Measurements from ENCODE around the gene ARHGAP1.
"Not testable (repeated sequence)": the region's sequence is repeated elsewhere in the genome, so short reads cannot be mapped to it uniquely, and the experiment has no call there.

ARHGAP1 gene

DNA sequence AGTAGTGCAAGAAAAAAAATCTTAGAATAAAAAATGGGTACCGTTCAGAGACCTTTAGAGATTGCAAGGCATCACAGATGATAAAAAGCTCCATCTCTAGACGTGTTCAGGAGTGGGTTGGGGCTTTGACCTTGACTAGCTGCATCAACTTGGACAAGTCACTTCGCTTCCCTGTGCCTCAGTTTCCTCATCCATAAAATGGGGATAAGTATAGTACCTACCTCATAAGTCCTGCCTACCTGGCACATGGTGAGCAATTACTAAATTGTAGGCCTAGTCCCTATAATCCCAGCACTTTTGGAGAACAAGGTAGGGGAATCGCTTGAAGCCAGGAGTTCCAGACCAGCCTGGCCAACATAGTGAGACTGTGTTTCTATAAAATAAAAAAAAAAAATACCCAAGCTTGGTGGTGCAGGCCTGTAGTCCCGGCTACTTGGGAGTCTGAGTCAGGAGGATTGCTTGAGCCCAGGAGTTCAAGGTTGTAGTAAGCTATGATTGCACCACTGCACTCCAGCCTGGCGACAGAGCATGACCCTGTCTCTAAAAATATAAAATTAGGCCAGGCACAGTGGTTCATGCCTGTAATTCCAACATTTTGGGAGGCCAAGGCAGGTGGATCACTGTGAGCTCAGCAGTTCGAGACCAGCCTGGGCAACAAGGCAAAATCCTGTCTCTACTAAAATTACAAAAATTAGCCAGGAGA is 12.6 kb upstream of the ARHGAP1 start:
- no peaks in the 10 kb centered on the region for H3K9me3 ChIP-seq
- intact Hi-C loops (cut with DNase I; ENCODE audit: low total_unique reads), result loop anchor here (10.0 kb wide), 1 partner anchor 98 kb away; the partner anchor contains the start of genes ATG13 and HARBI1
- peak overlapping the region; percentile 90 for H3K27ac ChIP-seq
- peaks cover 0 to 56% (median 18%) of the 10 kb centered on the region in 4 donors for H3K4me1 ChIP-seq
- H3K36me3 ChIP-seq, result peaks cover 0 to 7% (median 6%) of the 10 kb centered on the region in 3 donors
- H3K27me3 ChIP-seq, result no peaks in the 10 kb centered on the region
- TF ChIP-seq CTCF (IDR thresholded peaks at IDR 0.05), result no peak
- H3K4me3 ChIP-seq, result no peak overlapping the region
- no peak for DNase-seq

GRCh38 chr11:46711303-46711702 is 10.9 kb upstream of the ARHGAP1 start:
- TF ChIP-seq CTCF (IDR thresholded peaks at IDR 0.05), result no peak
- no peak overlapping the region for H3K4me3 ChIP-seq
- peaks cover 8 to 23% (median 18%) of the 10 kb centered on the region in 3 donors for H3K36me3 ChIP-seq
- no peaks in the 10 kb centered on the region for H3K9me3 ChIP-seq
- intact Hi-C loops (cut with DNase I; ENCODE audit: low total_unique reads), result loop anchor here (10.0 kb wide), 1 partner anchor 97 kb away; the partner anchor contains the start of genes ATG13 and HARBI1
- peak overlapping the region; percentile 90 for H3K27ac ChIP-seq
- DNase-seq, result peak; percentile 42 to 69
- peaks cover 0 to 53% (median 18%) of the 10 kb centered on the region in 4 donors for H3K4me1 ChIP-seq
- H3K27me3 ChIP-seq, result no peaks in the 10 kb centered on the region

DNA sequence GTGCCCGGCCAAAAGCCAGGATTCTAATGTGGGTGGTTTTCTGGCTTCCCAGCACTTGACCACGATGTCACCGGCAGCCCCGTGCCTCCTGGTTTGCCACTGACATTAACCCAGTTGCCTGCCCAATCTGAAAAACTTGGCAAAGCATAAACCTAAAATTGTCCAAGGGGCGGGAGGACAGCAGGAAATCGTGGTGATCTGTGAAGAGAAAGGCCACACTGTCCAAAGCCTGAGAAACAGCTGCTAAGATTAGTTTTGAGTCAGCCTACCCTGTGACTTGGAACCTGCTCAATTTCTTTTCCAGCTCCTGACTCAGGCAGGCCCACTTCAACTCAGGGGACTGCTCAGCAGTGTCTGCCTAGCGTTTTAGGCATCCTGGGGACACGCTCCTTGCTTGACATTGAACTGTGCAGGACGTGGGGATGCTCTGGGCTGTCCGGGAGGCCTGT is 10.4 kb upstream of the ARHGAP1 start:
- Histone ChIP-seq H3K27me3 (no peaks in the 10 kb centered on the region), H3K9me3 (no peaks in the 10 kb centered on the region), H3K4me1 (peaks cover 0 to 53% (median 18%) of the 10 kb centered on the region in 4 donors), H3K27ac (peak overlapping the region; percentile 90), H3K36me3 (peaks cover 12 to 27% (median 23%) of the 10 kb centered on the region in 3 donors), H3K4me3 (no peak overlapping the region)
- DNase-seq, result peak; percentile 85 to 94
- intact Hi-C loops (cut with DNase I; ENCODE audit: low total_unique reads), result loop anchor here (10.0 kb wide), 1 partner anchor 96 kb away; the partner anchor contains the start of genes ATG13 and HARBI1
- TF ChIP-seq CTCF (IDR thresholded peaks at IDR 0.05), result no peak

GRCh38 chr11:46709351-46709750 is 8.9 kb upstream of the ARHGAP1 start:
- Histone ChIP-seq H3K4me1 (peaks cover 0 to 44% (median 15%) of the 10 kb centered on the region in 4 donors), H3K27ac (peak overlapping the region; percentile 90), H3K36me3 (peaks cover 27 to 42% (median 38%) of the 10 kb centered on the region in 3 donors)
- DNase-seq; H3K9me3 ChIP-seq; H3K4me3 ChIP-seq; H3K27me3 ChIP-seq; intact Hi-C loops (cut with DNase I; ENCODE audit: low total_unique reads): not testable (repeated sequence)

GRCh38 chr11:46706886-46707285 is 6.5 kb upstream of the ARHGAP1 start:
- TF ChIP-seq CTCF (IDR thresholded peaks at IDR 0.05), result no peak
- Histone ChIP-seq H3K4me1 (peaks cover 0 to 33% (median 20%) of the 10 kb centered on the region in 4 donors), H3K27me3 (no peaks in the 10 kb centered on the region), H3K4me3 (no peak overlapping the region), H3K36me3 (peaks cover 33 to 67% (median 55%) of the 10 kb centered on the region in 3 donors), H3K9me3 (no peaks in the 10 kb centered on the region), H3K27ac (no peak overlapping the region)
- DNase-seq, result no peak
- intact Hi-C loops (cut with DNase I; ENCODE audit: low total_unique reads), result no loop called here

GRCh38 chr11:46705070-46705688 is 4.8 kb upstream of the ARHGAP1 start:
- TF ChIP-seq CTCF (IDR thresholded peaks at IDR 0.05), result no peak
- intact Hi-C loops (cut with DNase I; ENCODE audit: low total_unique reads), result no loop called here
- Histone ChIP-seq H3K27ac (no peak overlapping the region), H3K4me3 (no peak overlapping the region), H3K4me1 (peaks cover 0 to 24% (median 17%) of the 10 kb centered on the region in 4 donors), H3K9me3 (no peaks in the 10 kb centered on the region), H3K27me3 (no peaks in the 10 kb centered on the region), H3K36me3 (peaks cover 33 to 67% (median 55%) of the 10 kb centered on the region in 3 donors)
- no peak for DNase-seq

All from tibial artery (tissue), 4 donors.